ENCODE data around the gene HRCT1. TPM values are rescaled to one million over a fixed set of nuclear protein-coding genes. Genes with fewer than 3 reads are reported as not detected.
"Not testable (repeated sequence)": the region's sequence is repeated elsewhere in the genome, so short reads cannot be mapped to it uniquely, and the experiment has no call there.

The HRCT1 gene
- total RNA-seq, 6 donors from 2014 or later, result 2.1 to 19.1 (median 10.6) TPM

DNA sequence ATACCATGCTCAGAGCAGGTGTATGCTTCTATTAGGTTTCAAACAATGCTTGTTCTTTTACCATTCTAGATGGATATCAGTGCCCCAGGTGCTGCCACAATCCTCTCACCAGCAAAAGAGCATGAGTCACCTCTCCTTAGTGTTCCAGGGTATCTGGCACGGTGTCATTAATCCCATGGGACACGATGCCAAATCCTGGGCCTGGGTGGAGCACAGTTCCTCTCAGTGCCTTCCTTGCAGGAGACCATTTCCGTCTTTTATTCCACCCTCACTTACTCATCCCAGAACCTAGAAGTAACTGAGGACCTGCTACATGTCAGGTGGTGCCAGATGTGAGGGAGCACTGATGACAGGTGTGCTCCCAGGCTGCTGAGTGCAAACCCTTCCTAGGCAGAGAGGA lies 34.5 kb upstream of the HRCT1 start:
- TF ChIP-seq POLR2A (IDR thresholded peaks at IDR 0.05), result no peak
- TF ChIP-seq EP300 (IDR thresholded peaks at IDR 0.05), result no peak
- TF ChIP-seq POLR2AphosphoS5 (IDR thresholded peaks at IDR 0.05), result no peak
- TF ChIP-seq, protein P1, sequence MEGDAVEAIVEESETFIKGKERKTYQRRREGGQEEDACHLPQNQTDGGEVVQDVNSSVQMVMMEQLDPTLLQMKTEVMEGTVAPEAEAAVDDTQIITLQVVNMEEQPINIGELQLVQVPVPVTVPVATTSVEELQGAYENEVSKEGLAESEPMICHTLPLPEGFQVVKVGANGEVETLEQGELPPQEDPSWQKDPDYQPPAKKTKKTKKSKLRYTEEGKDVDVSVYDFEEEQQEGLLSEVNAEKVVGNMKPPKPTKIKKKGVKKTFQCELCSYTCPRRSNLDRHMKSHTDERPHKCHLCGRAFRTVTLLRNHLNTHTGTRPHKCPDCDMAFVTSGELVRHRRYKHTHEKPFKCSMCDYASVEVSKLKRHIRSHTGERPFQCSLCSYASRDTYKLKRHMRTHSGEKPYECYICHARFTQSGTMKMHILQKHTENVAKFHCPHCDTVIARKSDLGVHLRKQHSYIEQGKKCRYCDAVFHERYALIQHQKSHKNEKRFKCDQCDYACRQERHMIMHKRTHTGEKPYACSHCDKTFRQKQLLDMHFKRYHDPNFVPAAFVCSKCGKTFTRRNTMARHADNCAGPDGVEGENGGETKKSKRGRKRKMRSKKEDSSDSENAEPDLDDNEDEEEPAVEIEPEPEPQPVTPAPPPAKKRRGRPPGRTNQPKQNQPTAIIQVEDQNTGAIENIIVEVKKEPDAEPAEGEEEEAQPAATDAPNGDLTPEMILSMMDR (IDR thresholded peaks at IDR 0.05), result no peak
- no peak overlapping the region for H3K4me3 ChIP-seq
- 65 to 68% methylated on average over 3 of the region's 3 CpGs for WGBS, 2 donors
- H3K9me3 ChIP-seq, result no peaks in the 10 kb centered on the region
- no peaks in the 10 kb centered on the region for H3K36me3 ChIP-seq
- H3K27ac ChIP-seq, result no peak overlapping the region
- DNase-seq (no peak), ATAC-seq (ENCODE audit: low FRiP score in 2 of 2) (no peak)
- H3K27me3 ChIP-seq, result no peaks in the 10 kb centered on the region
- no peaks in the 10 kb centered on the region for H3K4me1 ChIP-seq

GRCh38 chr9:35872505-35872904 lies 33.5 kb upstream of the HRCT1 start:
- Histone ChIP-seq H3K27ac (no peak overlapping the region), H3K36me3 (no peaks in the 10 kb centered on the region), H3K27me3 (no peaks in the 10 kb centered on the region), H3K4me3 (no peak overlapping the region), H3K9me3 (peaks cover 0 to 6% (median 0%) of the 10 kb centered on the region in 4 donors), H3K4me1 (no peaks in the 10 kb centered on the region)
- WGBS, 2 donors, result 84 to 89% methylated on average over 3 of the region's 3 CpGs
- no peak for TF ChIP-seq POLR2A (IDR thresholded peaks at IDR 0.05)
- no peak for TF ChIP-seq POLR2AphosphoS5 (IDR thresholded peaks at IDR 0.05)
- TF ChIP-seq EP300 (IDR thresholded peaks at IDR 0.05), result no peak
- TF ChIP-seq, protein P1 (IDR thresholded peaks at IDR 0.05), result no peak
- ATAC-seq (ENCODE audit: low FRiP score in 2 of 2), result no peak
- no peak for DNase-seq

DNA sequence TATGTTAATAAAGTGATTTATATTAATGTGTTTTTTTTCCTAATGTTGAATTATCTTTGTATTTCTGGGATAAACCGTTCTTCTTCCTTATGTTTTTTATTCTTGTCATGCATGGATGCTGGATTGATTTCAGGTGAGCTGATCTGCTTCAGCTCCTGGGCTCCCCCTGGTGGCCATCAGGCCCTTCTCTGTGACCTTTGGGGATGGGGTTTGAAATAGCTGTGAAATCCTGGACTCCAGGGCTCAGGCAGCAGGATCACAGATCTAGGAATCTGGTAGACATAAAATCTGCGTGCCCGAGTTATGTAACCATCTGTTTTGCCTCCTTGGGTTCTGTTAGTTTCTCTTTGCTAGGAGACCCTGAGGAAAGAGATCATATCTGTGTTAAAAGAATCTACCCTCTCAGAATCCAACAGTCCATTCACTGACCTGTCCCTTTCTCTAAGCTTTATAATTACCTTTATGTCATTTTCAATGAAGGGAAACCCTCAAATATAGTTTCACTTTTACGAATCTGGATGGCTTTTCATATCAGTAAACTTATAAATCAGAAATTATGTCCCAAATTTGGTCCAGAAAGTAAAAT lies 23.6 kb upstream of the HRCT1 start:
- peaks cover 0 to 3% (median 0%) of the 10 kb centered on the region in 4 donors for H3K9me3 ChIP-seq
- WGBS, 2 donors, result 0 to 5% methylated on average over 4 of the region's 4 CpGs

GRCh38 chr9:35882996-35883395 lies 23.0 kb upstream of the HRCT1 start:
- DNase-seq, result no peak
- Histone ChIP-seq H3K4me1 (no peaks in the 10 kb centered on the region), H3K4me3 (no peak overlapping the region), H3K36me3 (no peaks in the 10 kb centered on the region), H3K27ac (no peak overlapping the region), H3K9me3 (no peaks in the 10 kb centered on the region), H3K27me3 (no peaks in the 10 kb centered on the region)
- 61 to 66% methylated on average over 3 of the region's 3 CpGs for WGBS, 2 donors
- TF ChIP-seq EP300 (IDR thresholded peaks at IDR 0.05) (no peak), POLR2AphosphoS5 (IDR thresholded peaks at IDR 0.05) (no peak), POLR2A (IDR thresholded peaks at IDR 0.05) (no peak)
- TF ChIP-seq, protein P1 (IDR thresholded peaks at IDR 0.05), result no peak
- ATAC-seq (ENCODE audit: low FRiP score in 2 of 2), result no peak

More for the DNA sequence above, 23.6 kb upstream of the HRCT1 start:
- ATAC-seq (ENCODE audit: low FRiP score in 2 of 2), result peak in 1 of 2 donors; percentile 90
- no peaks in the 10 kb centered on the region for H3K27me3 ChIP-seq
- DNase-seq, result peak in 1 of 2 donors; percentile 84
- no peak for TF ChIP-seq POLR2AphosphoS5 (IDR thresholded peaks at IDR 0.05)
- TF ChIP-seq, protein P1 (IDR thresholded peaks at IDR 0.05), result peak; percentile 64 to 94 (median 86)
- no peak overlapping the region for H3K4me3 ChIP-seq
- no peaks in the 10 kb centered on the region for H3K4me1 ChIP-seq
- H3K36me3 ChIP-seq, result no peaks in the 10 kb centered on the region
- H3K27ac ChIP-seq, result no peak overlapping the region

DNA sequence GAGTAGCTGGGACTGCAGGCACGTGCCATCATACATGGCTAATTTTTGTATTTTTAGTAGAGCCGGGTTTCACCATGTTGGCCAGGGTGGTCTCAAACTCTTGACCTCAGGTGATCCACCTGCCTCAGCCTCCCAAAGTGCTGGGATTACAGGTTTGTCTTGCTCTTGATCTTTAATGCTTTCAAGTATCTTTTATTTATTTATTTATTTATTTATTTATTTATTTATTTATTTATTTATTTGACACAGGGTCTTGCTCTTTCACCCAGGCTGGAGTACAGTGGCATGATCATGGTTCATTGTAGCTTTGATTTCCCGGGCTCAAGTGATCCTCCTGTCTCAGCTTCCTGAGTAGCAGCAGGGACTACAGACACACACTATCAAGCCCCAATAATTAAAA lies 21.1 kb upstream of the HRCT1 start:
- H3K27ac ChIP-seq; ATAC-seq (ENCODE audit: low FRiP score in 2 of 2): not testable (repeated sequence)
- WGBS, 2 donors, result 82 to 89% methylated on average over 3 of the region's 3 CpGs

More for the DNA sequence above, 21.1 kb upstream of the HRCT1 start:
- DNase-seq, H3K36me3 ChIP-seq, H3K4me3 ChIP-seq, H3K4me1 ChIP-seq, H3K27me3 ChIP-seq, H3K9me3 ChIP-seq: not testable (repeated sequence)

Data from upper lobe of left lung (tissue), 6 donors.